ENCODE measurements around the gene MATCAP1.
A peak's percentile ranks its signal among the peaks of the same experiment; 100 is the strongest.

MATCAP1 gene

GRCh38 chr16:67190448-67191399 lies 7.0 kb upstream of the MATCAP1 start:
- no peak for DNase-seq

GRCh38 chr16:67190041-67190440 lies 6.3 kb upstream of the MATCAP1 start, which contains the start of gene EXOC3L1:
Gene EXOC3L1 (minus strand): TSS chr16:67190136. CDS start chr16:67189676, 460 bp downstream.
- no peak for DNase-seq

- no peak for DNase-seq
Measured at GRCh38 chr16:67188798-67189197, 5.0 kb upstream of the MATCAP1 start.

DNA sequence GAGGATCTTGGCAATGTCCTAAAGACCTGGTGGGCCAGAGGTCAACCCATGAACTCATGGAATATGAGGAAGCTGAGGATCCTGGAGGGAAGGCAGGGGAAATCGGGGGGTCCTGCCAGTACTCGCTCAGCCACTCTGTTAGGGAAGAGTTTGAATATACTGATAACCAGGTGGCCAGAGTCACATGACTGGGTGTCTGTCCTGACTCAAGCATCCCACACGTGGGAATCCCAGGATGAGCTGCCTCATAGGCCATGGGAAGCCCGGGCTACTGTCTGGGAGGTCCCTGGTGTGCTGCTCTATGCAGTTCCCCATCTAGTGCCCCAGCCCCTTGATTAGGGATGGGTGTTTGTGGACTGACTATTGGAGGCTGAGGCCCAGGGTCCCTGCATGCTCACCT lies 4.6 kb upstream of the MATCAP1 start:
- no peak for DNase-seq

DNA sequence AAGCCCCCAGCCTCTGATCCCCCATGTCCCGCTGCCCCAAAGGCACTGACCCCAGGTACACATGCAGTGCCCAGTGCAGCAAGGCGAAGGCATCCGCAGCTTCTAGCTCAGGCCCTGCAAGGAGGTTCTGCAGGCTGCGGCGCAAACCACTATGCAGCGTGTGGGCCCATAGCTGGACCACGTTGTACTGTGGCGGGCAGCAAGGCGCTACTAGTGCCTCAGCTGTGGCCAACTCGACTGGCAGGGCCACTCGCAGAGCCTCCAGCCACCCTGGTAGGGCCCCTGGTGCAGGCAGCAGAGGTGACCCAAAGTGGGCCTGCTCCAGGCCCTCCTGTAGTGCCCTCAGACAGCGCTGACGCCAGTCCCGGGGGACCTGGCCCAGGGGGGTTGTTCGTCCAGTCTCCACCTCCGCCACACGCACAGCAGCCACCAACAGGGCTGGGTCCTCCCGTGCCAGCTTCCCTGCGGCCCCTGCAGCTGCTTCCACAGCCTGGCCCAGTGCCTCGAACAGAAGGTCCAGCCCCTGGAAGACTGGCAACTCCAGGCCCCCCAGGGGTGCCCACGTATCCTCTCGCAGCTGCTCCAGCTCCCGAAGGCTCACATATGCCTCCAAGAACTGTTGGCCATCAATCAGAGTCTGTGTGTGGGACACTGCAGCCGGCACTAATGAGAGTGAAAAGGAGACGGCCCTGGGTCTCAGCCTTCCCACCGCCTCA lies 3.6 kb upstream of the MATCAP1 start:
- DNase-seq, result no peak

GRCh38 chr16:67186550-67186950 lies 2.8 kb upstream of the MATCAP1 start:
- DNase-seq, result no peak

DNA sequence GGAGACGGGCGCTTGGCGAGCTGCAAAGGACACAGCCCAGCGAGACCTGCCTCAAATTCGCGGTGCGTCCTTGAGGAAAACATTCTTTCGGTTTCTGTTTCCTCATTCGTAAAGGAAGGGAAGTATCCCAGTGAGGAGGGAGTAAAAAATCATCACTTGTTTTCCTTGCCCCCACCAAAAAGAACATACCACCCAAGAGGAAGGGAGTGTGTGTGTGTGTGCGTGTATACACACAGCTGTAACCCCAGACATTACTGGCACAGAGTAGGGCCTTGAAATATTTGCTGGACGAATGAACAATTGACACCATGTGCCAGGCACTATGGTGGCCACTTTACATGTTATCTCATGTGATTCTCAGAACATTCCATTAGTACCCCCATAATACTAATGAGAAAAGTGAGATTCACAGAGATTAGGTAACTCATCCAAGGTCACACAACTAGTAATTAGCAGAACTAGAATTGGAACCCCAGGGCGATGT lies 1.9 kb upstream of the MATCAP1 start:
- DNase-seq, result no peak

DNA sequence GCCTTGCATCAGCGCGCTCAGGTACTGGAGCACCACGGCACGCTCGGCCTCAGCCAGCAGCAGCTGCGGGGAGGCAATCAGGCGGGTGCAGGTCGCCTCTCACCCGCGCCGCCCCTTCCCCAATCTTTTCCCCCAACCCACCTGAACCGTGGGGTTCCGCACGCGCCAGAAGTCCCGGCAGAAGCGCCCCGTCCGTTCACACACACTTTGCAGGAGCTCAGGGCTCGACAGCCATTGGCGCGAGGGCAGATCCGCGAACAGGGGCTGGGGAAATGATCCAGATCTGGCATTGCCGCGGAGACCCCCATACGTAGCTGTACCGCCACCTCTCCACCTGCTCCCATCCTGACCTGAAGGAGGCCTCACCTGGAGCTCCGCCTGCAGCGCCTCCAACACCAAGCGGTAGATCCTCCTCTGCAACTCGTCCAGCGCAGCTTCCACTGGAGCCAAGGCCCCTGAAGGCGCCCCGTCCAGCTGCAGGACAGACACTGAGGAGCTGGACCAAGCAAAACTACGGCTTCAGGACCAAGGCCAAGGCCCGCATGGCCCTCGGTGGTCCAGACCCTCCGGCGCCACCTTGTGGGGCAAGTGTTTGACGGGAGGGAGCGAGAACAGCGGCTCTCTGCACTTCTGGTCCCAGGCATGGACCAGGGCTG lies 1.4 kb upstream of the MATCAP1 start:
- peak; percentile 72 for DNase-seq

DNA sequence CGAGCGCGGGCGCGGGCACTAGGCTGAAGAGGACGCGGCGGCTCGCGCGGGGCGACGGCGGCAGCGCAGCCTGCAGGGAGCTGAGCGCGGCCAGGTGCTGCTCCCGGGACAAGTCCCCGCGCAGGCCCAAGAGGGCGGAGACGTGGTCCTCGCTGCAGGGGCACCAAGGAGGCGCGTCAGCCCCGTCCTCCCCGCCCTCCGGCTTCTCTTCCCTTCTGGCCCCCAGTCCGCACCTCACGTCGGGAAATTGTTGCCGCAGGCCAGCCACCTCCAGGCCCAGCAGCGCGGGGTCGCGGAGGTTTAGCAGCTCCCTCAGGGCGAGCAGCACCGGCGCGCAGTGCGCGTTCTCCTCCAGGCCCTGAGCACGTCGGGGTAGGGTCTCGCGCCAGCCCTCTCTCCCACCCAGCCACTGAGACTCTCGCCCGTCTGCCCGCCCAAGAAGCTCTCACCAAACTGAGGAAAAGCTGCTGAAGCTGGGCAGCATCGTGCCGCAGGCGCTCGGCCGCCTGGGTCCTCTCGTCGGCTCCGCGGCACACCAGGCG lies 761 bp upstream of the MATCAP1 start:
- DNase-seq, result no peak

GRCh38 chr16:67183284-67183626 lies 508 bp downstream of the MATCAP1 start:
- no peak for DNase-seq

- DNase-seq, result no peak
Measured at GRCh38 chr16:67182288-67182687, 1.5 kb downstream of the MATCAP1 start.

DNA sequence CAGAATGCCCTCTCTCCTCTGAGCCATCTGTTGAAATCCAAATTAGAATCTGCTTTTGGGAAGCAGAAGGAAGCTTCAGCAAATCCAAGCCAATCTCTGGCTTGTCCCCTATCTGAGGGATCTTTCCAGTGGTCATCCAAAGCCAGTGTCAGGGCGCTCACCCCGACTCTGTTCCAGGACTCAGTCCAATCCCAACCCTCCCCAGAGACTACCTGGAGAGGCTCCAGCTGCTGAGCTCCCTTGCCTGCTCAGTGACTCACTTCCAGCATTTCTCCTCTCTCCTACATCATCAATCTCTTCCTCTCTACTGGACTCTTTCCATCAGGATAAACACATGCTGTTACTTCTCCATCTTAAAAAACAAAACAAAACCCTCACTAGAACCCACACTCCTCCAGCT lies 2.4 kb downstream of the MATCAP1 start:
- DNase-seq, result no peak

GRCh38 chr16:67180166-67180565 lies 3.6 kb downstream of the MATCAP1 start:
- DNase-seq, result no peak

DNA sequence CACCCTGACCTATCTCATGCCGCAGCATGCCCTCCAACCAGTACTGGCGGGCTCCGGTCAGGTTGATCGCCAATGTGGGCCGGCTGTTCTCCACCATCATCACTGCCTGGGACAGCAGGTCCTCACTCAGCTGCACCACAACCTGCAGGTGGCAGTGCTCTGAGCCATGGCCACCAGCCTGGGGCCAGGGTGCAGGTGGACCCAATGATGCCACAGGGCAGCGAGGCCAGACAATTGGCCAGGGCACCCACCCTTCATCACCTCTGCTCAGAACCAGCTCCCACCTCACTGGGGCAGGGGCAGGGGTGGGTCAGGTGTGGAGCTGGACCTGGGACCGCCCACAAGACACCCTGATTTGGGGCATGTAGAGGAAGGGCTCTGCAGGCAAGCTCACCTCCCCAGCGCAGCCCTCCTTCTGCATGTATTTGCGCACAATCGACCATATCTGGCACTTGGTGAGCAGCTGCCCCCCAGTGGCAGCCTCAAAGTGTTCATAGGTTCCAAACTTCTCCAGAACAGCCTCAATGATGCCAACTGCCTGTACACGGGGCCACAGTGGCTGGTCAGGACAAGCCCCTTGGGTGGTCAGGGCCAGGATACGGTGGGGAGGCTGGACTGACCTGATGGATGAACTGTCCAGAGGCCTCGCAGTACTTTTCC lies 4.2 kb downstream of the MATCAP1 start:
- no peak for DNase-seq

DNA sequence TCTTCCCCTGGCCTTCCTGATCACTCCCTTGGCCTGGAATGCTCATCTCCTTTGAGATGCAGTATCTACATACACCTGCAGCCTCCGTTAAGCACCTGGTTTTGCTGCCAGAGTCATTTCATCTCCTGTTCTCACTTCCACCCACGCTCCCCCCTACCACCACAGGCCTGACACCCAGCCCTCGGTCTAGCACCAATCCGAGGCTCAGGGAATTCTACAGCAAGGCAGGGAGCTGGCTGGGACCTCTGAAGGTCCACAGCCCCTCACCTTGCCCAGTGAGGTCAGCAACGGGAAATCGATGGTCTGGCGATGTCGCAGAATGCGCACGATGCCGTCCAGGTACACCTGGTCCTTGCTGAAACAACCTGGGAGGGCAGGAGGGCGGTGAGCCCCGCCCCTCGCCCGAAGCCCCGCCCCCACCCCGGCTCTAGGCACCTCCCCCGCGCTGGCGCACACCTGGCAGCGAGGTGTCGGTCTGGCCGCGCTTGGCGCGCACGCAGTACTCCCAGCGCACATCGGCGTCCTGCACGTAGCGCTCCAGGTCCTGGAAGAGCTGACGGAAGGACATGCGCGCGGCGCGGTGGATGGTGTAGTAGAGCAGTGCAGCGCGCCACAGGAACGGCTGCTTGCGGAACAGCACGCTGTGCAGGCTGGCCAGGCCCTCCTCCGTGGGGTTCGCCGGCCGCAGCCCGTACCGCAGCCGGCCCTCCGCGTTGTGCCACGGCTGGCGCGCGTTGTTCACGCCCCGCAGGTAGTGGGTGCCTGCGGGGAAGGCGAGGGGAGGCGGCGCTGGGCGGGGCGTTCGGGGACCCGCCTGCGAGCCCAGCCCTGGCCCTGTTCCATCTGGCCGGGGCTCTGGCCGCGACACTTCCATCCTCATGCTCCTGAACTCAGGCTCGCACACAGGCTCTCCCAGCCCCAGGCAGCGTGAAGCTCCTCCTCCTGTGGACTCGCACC lies 5.7 kb downstream of the MATCAP1 start:
- DNase-seq, result peak; percentile 66

GRCh38 chr16:67176662-67177061 lies 7.1 kb downstream of the MATCAP1 start:
- DNase-seq, result no peak

GRCh38 chr16:67174706-67175231 lies 9.0 kb downstream of the MATCAP1 start:
- DNase-seq, result no peak

GRCh38 chr16:67173808-67174705 lies 9.7 kb downstream of the MATCAP1 start:
- peak; percentile 67 for DNase-seq

- no peak for DNase-seq
Measured at GRCh38 chr16:67173323-67173722, 10.4 kb downstream of the MATCAP1 start.
